GM12874 (cell line): ENCODE results near the gene CADPS.

Experiments
- TF ChIP-seq, protein P1 (sequence below): IDR thresholded peaks from 2 replicates; pipeline ENCODE4 v1.5.1; 2011; ENCODE audit warnings: low read depth, mild to moderate bottlenecking, control low read depth, low read length, moderate library complexity; ENCODE audit not compliant: insufficient read depth

Gene CADPS

DNA sequence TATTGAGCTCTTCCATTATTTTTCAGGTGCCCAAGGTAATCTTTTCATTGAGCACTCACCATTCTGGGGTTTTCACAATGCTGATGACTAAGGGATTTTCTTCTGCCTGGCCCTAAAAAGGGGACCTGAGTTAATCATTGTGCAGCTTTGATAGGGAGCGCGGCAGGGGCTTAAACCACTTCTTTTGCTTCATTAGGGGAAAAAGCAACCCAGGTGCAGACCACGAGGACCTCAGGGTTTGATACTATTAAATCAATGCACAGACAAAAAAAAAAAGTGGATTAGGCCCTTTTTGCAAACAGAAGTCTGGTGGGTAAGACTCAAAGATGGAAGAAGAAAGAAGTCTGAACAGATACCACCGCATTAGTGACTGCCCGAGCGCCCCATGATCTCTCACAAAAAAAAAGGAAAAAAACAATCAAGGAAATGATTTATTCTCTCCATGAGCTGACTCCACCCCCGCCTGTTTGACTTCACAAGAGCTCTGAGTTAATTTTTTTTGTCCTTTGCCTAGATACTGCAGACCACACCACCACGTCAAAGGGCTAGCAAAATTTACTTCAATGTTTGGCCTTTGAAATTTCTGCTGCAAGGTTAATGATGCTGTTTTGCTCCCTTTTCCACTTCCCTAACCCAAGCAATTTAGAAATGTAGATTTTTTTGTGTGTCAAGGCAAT lies 423.9 kb downstream of the CADPS start:
- TF ChIP-seq, protein P1, sequence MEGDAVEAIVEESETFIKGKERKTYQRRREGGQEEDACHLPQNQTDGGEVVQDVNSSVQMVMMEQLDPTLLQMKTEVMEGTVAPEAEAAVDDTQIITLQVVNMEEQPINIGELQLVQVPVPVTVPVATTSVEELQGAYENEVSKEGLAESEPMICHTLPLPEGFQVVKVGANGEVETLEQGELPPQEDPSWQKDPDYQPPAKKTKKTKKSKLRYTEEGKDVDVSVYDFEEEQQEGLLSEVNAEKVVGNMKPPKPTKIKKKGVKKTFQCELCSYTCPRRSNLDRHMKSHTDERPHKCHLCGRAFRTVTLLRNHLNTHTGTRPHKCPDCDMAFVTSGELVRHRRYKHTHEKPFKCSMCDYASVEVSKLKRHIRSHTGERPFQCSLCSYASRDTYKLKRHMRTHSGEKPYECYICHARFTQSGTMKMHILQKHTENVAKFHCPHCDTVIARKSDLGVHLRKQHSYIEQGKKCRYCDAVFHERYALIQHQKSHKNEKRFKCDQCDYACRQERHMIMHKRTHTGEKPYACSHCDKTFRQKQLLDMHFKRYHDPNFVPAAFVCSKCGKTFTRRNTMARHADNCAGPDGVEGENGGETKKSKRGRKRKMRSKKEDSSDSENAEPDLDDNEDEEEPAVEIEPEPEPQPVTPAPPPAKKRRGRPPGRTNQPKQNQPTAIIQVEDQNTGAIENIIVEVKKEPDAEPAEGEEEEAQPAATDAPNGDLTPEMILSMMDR = no peak

DNA sequence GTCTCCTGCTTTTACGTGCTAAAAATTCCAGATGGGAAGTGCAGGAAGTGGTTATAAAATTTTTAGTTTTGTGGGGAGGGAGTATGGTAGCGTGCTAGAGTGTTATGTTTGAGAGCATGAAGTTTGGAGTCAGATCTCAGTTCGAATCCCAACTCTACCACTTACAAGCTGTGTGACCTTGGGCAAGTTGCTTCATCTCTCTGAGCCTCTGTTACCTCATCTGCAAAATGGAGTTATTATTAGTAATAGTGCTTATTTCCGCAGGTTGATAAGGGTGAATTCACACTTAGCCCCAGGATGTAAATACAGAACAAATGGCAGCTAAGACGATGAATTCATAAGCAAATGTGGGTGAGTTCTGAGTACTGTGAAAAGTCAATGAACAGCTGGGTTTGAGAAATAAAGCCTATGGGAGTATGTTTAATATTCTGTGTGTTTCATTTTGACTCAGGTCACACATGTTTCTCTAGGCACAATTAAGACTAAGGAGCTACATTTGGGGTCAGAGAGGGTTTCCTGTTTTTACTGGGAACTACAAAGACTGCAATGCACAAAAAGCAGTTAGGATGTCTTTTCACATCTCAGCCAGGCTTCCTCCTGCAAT lies 428.8 kb downstream of the CADPS start:
- TF ChIP-seq, protein P1 = no peak

DNA sequence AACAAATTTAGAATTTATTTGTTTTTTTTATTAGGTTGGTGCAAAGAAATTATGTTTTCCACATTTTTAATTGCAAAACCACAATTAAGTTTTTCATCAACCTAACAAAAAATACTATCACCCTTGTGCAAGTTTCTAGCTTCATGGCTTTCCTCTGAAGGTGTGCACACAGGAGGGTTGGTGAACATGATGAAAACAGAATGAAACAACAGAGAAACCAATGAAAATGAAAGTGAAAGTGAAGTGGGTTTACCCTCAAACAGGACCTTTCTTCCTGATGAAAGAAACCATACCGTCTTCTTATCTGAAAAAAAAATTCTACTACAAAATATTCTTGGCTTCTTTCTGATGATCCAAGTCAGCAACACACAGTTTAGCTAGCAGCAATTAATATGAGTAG lies 429.9 kb downstream of the CADPS start:
- TF ChIP-seq, protein P1 = no peak

DNA sequence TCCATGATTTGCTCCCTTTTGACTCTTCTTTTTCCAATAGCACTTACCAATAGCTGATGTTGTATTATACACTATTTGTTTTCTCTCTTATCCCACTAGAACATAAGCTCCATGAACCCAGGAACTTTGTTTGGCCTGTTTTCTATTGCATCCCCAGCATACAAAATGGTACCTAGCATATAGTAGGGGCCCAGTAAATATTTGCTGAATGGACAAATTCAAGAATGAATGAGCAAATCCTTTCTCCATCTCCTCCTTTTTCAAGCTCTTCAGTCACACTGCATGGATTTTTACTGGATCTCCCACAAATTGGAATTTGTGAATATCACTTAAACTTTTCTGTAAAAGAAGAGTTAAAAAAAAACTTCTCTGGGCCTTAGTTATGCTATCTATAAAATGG lies 435.2 kb downstream of the CADPS start:
- TF ChIP-seq, protein P1 = no peak

DNA sequence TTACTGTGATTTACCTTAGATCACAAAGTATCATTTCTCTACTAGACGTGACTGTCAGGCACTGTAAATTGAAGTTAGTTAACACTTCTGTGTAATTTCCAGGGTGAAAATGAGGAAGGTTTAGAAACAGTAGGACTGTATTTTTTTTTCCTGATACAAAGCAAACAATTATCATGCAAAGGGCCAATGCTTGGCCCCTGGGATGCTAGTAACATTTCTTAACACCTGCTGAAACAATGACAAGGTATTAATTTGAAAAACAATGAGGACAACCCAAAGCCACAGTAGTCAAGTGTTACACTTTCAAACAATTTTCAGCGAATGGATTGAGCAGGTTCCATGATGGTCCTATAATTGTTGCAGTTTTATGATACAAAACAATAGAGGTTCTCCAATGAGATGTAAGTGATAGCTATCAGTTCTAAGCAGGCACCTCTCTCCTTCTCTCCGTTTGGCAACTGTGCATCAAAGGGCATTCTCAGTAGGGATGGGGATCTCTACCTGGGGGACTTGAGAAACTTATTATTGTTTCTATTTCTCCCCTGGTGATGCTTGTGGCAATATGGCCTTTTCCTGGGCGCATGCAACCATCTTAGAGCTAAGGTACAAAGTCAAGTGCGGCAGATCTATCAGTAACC lies 435.9 kb downstream of the CADPS start:
- TF ChIP-seq, protein P1 = no peak

DNA sequence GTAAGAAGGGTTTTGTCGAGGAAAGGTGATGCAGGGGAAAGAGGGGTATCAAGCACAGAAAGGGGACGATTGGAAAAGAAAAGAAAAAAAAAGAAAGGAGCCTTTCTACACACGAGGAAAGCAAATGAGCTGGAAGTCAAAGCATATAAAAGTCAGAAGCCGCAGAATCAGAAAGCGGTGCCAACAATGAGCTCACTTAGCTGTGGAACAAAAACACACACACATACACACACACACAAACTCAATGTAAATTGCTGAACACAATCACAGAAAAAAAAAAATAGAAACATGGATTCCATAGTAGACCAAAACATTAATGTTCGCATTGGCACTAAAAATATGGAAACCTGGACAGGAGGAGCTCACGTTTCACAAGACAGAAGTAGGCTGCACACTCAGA lies 438.4 kb downstream of the CADPS start:
- TF ChIP-seq, protein P1 = no peak

DNA sequence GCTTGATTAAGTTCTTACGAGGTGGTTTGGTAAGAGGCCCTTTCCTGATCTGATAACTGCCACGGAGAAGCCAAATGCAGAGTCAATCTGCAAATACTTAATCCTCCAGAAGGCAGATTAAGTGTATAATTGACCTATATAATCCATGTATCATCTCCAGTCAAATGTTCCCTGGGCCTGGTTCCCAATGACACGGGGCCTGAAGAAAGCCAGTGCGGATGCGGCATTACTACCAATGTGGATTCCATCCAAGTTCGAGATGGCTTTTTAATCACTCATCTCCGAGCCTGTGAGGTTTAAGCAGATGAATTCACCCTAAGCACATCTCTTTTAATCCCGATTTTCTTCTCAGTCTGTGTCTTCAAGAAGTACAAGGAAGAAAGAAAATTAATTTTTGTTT lies 441.8 kb downstream of the CADPS start:
- TF ChIP-seq, protein P1 = no peak
